Measurements from ENCODE around the gene RNF220.

The RNF220 gene

DNA sequence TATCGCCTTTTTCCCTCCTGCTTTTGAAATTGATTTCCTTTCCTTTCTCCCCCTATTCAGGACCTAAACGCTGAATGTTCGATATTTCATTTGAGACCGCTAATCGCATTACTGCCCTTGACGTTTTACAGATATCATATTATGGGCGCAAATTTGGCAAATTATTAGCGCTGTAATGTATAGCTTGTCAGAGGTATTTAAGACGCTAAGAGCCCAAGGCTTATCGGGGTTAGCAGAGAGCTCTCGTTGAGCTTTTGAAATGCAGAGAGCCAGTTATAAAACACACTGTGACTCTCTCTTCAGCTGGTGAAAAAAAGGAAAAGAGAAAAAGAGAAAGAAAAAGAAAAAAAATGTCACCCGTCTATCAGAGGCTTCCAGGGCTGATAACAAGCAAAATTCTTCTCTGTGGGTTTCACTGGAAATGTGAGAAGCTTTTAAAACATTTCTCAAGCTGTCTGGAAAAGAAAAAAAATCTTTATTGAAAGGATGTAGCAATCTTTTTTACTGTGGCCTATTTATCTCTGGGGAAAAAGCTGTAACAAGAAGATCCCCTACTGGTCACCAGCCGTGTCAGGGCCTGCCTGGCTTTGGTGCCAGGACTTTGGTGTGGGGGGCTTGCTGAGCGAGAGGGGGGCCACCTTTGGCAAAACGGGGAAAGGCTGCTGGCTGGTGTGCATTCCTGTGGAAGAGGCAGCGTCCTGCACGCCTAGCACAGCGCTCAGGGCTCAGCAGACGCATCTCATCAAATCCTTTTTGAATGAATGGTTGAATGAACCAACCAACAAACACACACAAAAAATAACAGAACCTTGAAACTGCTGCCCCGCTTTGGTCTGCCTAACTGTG is 119.8 kb downstream of the RNF220 start:
- DNase-seq: no peak

DNA sequence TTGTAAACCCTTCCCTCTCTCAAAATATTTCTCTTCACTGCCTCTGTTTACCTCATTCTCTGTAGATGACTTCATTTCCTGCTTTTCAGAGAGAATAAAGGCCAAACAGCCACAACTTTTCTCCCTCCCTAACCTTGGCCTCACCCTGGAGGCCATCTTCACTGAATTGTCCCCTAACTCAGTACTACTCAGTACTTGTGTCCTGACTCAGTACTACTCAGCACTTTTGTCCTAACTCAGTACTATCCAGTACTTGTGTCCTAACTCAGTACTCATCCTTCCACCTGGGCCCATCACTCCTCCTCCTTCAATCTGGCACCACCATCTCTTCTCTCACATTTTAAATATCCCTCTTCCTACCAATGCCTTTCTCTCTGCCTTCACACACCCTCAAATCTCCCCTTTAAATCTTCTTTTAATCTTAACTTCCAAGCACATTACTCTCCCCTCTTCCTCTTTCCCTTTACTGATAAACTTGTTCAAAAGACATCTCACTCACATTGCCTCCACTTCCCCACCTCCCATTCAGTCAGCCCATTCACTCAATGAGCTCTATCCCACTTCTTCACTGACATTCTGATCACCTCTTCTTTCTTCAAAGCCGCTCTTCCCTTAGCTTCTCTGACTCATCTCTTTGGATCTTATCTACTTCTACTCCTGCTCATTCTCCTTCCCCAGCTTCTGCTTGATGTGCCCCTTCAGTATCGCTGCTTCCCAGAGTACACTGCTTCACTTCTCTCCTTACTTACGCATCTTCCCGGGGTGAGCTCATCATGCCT is 121.4 kb downstream of the RNF220 start:
- no peak for DNase-seq

DNA sequence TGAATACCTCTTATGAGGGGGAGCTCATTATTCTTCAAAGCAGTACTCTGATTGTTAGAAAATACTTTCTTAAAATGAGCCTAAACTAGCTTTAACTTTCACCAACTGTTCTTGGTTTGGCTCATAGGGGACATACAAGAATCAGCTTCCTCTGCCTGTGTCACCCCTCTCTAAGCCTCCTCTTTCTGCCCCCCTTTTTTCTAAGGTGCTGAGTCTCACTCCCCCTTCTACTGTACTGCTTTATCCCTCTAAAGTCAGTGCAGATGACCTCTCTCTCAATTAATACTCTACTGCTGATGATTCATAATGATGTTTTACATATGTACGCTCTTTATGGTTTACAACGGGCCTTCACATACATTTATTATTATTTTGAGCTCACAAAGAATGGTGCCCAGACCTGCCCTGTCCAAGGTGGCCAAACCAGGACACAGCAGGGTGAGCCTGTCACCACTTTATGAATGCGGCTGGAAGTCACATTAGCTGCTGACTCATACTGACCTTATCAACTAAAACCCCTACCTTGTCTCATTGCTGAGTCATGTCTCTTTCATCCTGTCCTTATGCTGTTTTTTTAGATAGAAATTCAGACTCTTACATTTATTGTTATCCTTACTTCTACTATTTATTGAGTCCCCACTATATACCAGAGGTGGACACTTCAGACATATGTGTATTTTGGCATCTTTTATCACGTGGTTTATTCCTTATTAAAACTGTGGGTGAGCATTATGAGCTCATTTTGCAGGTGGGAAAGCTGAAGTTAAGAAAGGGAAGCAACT is 126.9 kb downstream of the RNF220 start:
- DNase-seq: peak in 1 of 5 donors; percentile 42

DNA sequence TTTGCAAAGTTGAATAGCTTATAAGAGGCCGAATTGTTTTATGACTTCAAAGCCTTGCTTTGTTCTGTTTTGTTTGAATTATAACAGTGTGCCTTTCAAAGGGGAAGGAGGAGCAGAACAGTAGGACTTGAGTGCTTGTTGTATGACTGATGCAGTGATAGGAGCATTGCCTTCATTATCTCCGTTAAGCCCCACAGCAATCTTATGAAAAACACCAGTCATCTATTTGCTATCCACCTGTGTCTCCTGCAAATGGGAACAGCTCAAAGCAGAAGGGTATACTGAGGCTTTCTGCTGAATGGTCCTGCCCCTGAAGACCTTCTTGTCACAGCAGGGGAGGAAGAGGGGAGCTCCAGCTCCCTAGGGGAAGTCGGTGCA is 127.5 kb downstream of the RNF220 start:
- DNase-seq: no peak

DNA sequence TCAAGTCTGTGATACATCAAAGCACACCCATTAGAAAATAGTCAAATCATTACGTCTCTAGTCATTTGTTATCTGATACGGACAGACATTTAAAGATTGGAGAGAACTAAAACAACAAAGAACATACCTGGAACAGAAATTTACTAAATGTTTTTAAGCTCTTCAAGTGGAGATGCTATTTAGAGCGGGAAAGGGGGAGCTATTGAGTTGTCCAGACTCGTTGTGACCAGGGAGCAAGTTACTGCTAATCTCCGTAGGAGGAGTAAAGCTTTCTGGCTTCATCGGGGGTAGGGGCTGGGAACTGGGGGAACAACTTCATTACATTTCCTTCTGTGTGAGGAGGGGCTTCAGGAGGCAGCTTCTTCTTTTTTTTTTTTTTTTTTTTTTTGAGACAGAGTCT is 129.7 kb downstream of the RNF220 start:
- no peak for DNase-seq

DNA sequence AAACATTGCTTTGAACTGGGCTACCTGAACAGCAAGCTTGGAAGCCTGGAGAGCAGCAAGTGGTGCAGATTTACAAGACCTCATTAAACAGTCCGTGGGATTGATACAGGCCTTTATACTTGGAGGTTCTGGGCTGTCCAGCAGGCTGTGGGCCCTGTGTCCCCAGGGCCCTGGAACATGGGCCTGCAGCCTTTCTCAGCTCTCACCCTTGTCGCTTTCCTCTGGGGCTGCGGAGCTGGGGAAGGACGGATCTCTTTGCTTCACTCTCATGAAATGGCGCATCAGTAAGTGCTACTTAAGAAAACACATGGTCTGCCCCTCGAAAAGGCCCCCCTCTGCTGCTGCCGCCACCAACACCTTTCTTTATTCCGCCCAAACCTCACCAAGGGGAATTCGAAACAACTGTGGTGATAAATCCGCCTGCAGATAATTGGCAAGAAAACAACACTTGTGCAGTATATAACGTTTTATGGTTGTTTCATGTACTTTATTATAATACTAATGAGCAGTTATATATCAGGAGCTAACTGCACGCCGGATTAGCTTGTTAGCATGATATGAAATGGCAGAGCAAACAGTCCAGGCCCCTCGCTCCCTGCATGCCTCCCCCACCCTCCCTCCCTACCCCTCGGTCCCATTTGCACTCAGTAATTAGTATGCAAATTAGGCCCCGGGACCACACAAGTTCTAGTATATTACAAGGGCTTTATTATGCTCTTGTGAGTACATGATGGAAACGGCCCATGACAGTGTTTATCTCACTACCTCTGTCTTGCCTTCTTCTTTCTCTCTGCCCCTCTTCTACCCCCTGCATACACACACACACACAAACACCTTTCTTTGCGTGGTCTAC is 131.5 kb downstream of the RNF220 start:
- DNase-seq: no peak

DNA sequence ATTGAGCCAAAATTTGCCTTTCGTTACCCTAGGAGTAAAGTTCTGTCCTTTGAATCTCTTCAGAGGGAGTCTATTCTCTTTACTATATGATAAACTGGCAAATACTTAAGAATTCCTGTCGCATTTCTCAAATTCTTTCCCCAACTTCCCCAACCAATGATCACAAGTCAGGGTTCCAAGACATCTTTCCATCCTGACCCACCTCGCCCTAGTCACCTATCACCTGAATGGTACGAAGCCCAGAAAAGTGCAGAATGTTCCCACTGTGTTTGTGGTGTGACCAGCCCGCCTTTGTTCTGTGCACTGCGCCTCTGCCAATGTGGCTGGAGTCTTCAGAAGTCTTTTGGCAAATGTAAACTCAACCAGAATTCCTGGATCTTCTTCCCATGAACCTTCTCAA is 132.5 kb downstream of the RNF220 start:
- DNase-seq: no peak

DNA sequence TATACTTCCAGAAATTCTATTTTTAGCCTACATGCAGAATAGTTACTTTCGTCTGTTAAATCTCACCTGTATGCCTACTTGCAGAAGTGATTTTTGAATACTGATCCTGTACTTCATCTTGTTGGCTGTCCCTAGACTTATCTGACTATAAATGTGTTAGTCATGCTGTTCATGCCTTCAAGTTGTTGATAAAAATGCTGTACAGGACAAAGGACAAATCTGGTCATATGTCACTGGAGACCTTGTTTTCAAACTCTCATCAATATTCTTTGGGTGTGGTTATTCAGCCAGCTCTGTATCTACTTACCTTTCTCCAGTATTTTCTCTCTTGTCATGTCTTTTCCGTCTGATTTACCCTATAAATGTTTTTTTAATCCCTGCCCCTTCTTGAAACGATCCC is 132.9 kb downstream of the RNF220 start:
- no peak for DNase-seq

DNA sequence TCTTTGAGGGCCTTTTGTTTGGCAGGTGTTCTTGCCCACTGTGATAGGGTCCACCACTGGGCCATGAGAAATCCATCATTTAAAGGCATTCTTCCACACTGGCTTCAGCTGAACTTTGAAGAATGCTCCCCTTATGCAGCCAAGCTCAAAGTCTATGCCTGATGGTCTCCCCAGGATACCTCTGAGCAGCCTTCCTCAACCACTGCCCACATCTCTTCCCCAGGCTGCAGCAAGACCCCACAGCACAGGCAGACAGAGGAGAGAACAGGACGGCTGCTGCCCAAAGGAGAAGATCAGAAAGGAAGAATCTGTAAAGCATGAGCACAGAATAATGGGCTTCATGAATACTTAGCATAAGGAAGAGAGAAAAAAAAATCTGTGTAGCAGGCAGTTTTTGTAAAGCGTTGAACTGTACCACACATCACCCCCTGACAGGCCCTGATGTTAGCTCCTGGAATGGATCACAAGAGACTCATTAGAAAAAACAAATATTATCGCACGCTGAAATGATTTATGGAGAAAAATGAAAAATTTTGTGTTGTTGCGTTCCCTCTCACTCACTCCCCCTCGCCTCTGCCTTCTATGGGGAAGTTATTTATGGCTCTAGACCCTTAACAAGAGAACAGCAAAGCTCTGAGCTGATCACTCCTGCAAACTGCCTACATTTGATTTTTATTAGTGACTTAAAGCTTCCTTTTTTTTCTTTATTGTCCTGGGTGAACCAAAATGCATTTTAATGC is 135.1 kb downstream of the RNF220 start:
- no peak for DNase-seq

DNA sequence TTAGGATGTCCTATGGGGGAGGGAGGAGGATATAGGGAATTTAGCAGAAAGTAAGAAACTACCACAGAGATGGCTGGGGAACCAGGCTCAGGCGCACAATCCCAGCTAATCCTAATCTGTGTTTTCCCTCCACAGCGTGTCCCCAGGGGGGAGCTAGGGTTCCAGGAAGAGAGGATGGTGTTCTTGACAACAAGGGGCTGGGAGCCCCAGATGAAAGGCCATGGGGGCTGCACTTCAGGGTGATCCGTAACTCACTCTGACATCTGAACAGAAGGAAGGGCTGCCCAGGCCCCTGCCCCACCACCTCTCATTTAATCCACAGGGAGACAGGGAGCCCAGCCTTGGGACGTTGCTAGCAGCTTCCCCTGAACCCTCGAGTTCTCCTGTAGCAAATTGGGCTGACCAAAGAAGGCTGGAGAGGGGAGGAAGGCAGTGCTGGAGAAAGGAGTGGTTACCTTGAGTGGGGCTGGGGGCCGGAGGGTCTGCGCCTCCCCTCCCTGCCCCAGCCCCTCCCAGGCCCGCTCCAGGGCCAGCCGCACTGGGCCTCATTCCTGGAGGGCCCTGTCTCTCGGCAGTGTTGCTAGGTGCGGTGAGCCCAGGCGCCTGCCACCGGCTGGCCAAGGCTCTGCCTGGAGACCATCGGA is 137.5 kb downstream of the RNF220 start:
- no peak for DNase-seq

DNA sequence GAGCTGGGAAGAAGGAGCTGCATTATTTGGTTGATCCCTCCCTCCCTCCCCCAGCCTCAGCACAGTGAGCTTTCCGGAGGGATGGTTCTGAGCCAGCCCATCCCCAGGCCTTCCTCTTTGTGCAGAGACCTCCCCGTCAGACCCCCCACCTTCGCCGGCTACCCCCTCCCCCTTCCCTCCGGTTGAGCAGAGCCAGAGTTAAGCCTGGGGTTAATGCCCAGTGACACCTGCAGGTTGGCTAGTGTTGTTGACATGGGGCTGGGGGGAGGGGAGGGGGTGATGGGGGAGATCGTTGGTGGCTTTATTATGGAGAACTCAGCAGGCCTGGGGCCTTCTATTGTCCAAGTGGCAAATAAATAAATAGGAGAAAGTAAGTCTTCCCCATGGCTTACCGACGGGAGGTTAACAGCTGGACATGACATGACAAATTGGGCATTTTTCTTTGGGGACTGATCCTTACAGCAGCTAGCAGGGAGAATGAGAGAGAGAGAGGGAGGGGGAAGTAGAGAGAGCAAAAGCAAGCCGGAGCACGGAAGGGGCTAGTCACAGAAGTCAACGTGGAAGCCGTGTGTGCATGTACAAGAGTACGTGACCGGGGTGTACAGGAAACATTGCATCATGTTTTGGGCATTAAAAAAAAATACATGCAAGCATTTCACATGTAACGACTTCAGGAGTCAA is 138.1 kb downstream of the RNF220 start:
- no peak for DNase-seq

DNA sequence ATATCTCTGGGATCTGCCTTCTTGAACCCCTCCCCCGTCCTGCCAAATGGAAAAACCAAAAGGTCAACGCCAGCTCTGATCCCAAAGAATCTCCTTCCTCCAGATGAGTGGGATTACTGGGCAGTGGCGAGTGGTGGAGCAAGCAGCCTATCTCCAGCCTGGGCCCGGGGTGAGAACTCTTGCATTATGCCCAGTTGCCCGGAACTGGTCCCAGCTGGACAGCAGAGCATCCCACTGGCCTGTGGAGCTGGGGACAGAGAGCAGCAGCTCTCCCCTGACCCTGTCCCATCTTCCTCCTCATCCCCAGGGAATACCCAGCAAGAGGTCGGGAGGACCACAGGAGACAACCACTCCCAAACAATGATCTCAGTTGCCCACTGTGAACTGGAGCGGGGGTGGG is 138.7 kb downstream of the RNF220 start:
- no peak for DNase-seq

DNA sequence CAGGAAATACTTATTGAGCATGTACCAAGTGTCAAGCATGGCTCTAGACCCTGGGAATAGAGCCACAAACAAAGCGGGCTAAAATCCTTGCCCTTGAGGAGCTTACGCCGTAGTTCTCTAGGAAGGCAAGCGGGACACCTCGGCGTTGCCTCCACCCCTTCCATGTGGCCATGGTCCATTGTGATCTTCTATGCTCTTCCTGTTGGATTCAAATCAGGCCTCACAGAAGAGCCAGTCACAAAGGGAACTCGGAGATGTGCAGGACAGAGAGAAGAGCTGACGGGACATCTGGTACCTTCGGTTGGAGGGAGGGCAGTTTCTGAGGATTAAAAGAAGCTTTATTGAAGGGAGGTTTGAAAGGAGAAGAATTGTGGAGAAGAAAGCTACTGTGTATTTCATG is 139.9 kb downstream of the RNF220 start:
- no peak for DNase-seq

DNA sequence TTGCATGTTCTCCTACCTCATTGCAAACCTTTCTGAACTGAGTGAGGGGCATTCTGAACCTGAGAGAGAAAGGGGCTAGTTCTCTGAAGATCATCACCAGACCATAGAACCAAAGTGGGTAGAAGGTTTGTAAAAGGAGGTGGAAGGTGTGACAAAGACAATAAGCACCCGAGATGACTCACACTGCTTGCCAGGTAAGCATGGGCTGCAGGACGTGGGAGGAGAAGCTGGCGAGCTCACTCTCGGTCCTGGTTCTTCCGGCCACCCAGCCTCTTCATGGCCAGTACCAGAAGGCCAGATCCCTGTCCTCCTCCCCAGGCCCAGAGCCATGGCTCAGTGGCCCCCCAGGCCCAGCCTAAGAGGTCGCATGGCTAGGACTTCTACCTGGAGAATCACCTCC is 140.9 kb downstream of the RNF220 start:
- no peak for DNase-seq

DNA sequence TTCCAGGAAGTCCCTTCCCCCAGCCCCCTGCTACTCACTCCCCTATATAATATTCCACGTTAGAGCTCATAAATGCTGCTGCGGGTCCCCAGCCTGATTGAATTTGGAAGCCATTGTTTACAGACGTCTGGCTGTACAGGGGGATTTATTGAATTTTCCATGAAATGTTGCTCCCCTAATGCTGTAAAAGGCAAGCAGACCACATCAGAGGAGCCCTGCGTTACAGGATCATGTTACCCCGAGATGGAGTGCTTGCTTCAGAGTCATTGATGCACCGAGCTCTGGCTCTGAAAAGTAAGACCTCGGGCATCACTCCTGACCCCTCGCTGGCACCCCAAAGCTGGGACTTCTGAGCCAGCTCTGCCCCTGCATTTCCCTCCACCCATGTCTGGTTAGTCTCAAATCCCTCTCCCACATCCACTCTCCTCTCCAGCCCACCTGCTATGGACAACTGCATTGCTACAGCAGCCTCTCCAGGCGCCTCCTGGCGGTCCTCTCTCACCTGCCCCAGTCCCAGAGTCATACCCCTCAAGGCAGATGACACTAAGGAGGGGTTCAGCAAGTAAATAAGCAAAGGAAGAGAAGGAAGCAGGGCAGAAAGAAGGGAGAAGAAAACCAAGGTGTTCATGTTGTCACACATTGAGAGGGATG is 141.5 kb downstream of the RNF220 start:
- DNase-seq: no peak

DNA sequence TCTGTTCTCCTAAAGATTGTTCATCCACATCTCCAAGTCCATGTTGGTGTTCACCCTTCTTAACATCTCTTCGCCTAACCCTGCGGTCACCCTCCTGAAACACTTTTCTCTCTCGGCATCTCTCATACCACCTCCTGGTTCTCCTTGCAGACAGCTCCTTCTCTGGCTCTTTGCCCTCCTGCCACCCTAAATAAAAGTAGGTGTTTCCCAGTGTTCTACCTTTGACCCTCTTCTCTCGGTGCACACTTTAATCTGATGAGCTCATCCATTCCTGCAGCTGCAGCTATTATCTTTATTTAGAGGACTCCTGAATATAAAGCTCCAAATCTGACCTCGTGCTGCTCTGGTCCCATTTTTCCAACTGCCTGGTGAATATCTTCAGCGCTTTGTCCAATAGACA is 142.3 kb downstream of the RNF220 start:
- no peak for DNase-seq

DNA sequence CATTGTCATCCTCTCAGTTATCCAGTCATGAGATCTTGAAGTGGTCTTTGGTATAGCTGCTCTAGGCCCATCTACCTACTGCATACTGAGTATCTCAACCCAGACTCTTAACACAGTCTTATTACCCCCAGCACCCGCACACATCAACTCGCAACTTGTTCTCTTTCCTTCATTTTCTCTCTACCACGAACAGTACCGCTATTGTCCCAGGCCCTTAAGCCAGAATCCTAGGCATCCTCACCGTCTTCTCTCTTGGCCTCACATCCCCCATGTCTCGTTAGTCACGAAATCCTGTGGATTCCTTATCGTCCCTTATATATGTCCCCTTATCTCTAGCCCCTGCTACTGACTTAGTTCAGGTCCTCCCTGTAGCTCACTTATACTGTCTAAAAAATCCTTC is 142.8 kb downstream of the RNF220 start:
- no peak for DNase-seq

DNA sequence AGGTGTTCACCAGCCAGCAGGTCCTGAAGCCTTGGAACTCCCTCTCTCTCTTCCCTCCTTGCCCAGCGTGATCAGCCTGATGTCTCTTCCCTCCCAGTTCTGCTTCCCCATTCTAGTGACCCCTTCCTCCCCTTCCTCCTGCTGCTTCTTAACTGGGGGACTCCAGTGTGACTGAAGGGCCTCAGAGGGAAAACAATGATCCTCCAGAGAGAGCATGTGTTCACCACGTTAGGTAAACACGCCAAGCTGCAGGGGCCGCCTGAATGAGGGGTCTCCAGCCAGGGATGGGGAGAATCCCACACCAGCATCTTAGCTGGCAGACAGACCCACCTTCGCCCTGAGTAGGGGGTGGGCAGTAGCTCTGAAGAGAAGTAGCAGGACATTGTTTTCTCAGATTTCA is 144.5 kb downstream of the RNF220 start:
- no peak for DNase-seq

DNA sequence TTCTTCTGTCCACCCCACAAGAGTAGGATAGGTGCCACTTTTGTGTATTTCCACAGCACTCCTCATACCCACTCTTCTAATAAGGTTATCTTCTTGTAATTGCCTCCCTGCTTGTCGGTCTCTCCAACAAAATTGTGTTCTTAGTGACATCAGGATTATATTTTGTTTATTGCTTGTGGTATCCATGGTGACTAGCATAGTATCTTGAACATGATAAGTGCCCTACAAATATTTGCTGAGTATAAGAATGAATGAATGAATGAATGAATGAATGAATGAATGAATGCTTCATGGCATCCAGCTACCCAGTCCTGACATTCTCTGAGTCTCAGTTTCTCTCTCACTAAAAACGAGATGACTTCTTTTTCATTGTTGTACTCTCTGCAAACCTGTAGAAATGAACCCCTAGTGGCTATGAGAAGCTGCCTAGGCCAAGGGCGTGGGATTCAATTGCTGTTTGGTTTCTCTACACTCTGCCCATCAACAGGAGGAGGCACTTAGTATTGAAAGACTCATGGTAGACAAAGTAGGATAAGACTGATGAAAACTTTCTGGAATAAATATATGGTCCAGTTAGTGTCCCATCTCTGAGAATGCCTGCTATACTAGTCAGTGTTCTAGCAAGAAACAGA is 148.2 kb downstream of the RNF220 start:
- no peak for DNase-seq

DNA sequence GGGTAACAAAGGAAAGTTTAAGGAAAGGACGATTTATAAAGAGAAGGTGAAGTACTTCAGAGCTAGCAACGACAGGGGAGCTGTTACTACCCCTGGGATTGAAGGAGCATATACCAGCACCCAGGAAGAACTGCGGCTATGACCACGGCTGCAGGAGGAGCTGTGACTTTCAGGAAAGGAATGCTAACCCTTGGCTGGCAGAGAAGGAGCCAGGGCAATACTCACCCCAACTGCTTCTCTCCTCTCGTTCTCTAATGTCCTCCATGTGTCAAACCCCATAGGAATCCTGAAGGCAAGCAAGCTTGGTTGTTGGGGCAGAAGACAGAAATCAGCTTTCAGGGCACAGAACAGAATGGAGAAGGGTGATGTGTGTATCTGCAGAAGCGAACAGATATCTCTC is 148.7 kb downstream of the RNF220 start:
- no peak for DNase-seq

Measured in T-helper 1 cell (primary cell).